Aorta (tissue), 5 donors: ENCODE data around the gene NELL1. TPM values are rescaled to one million over a fixed set of nuclear protein-coding genes. Genes with fewer than 3 reads are reported as not detected.

Experiments used
- ATAC-seq: fragments of 200-7000 bp; cut with Tn5 transposase; one replicate; pipeline ENCODE4 v1.9.1; 2022; ENCODE audit warnings: moderate library complexity; ENCODE audit not compliant: low FRiP score
- DNase-seq, 2 donors: peaks; one replicate each; pipeline ENCODE4 v3.0.0-alpha.2; 2020
- H3K27ac ChIP-seq, 2 donors: one replicate each; pipeline ENCODE4 v1.5.1; 2013; ENCODE audit warnings: low read length in 2 of 2, mild to moderate bottlenecking in 2 of 2, moderate library complexity in 2 of 2, control low read depth in 1 of 2, inconsistent platforms in 1 of 2, low read depth in 1 of 2
- H3K27me3 ChIP-seq, 2 donors: one replicate each; pipeline ENCODE4 v1.6.1; 2013; ENCODE audit warnings: control low read depth in 1 of 2, low read length in 1 of 2, mild to moderate bottlenecking in 1 of 2, moderate library complexity in 1 of 2; ENCODE audit not compliant: insufficient read depth in 2 of 2, control insufficient read depth in 1 of 2
- H3K36me3 ChIP-seq, 2 donors: one replicate each; pipeline ENCODE4 v1.6.1; 2013; ENCODE audit warnings: control low read depth in 1 of 2, low read length in 1 of 2, mild to moderate bottlenecking in 1 of 2; ENCODE audit not compliant: insufficient read depth in 2 of 2, control insufficient read depth in 1 of 2
- H3K4me1 ChIP-seq, 2 donors: one replicate each; pipeline ENCODE4 v1.6.1; 2013; ENCODE audit warnings: low read length in 2 of 2, control low read depth in 1 of 2, mild to moderate bottlenecking in 1 of 2, moderate library complexity in 1 of 2; ENCODE audit not compliant: insufficient read depth in 2 of 2, control insufficient read depth in 1 of 2
- H3K4me3 ChIP-seq, 2 donors: one replicate each; pipeline ENCODE4 v1.5.1; 2013; ENCODE audit warnings: low read length in 2 of 2, control low read depth in 1 of 2, mild to moderate bottlenecking in 1 of 2
- H3K9me3 ChIP-seq: one replicate; pipeline ENCODE4 v1.6.1; 2013; ENCODE audit warnings: mild to moderate bottlenecking, low read length; ENCODE audit not compliant: control insufficient read depth
- WGBS, 2 donors: extraction: QIAGEN DNeasy Blood & Tissue Kit; methylation state at CpG; one replicate each; pipeline ENCODE4 v1.1.7; 2013; 5-methylcytosine and 5-hydroxymethylcytosine counted together
- intact Hi-C, 2 donors: fragments of 100-400 bp; cut with DNase I; formaldehyde crosslinking; loops; one replicate each; pipeline versions ENCODE4 v1.14.2 to v1.15.0; 2022
- polyA plus RNA-seq, 2 donors: library from polyadenylated mRNA; stranded (reverse); fragments of 200-250 nt; gene quantifications; one replicate each; pipeline ENCODE4 v1.2.3, GENCODE V29; 2013
- total RNA-seq, 2 donors: library from RNA; stranded (reverse); fragmentation: NEBNext Ultra II Directional; extraction: Animal tissue kit (Norgen Biotek cat#: 25700); gene quantifications; one replicate each; pipeline ENCODE4 v1.2.1, GENCODE V29; 2021
- donor health status: healthy with polysubstance abuse.
- donor health status: Bipolar disorder and iron deficiency.
- donor health status: DM: no; HTN: no; CAD: no.
- donor health status: DM: no; HTN: no; CAD: no.
- donor health status: DM: yes; HTN: yes; CAD: no.

NELL1 gene
- total and polyA plus RNA-seq, 4 donors = 0.88 TPM; not detected in 3

- Histone ChIP-seq H3K4me3 (no peak overlapping the region), H3K27ac (no peak overlapping the region), H3K36me3 (no peaks in the 10 kb centered on the region), H3K27me3 (no peaks in the 10 kb centered on the region), H3K9me3 (no peaks in the 10 kb centered on the region), H3K4me1 (no peaks in the 10 kb centered on the region)
- DNase-seq = no peak
- no peak for ATAC-seq
- intact Hi-C loops = no loop called here
Observed at GRCh38 chr11:20876738-20877137, 207.4 kb downstream of the NELL1 start.

GRCh38 chr11:20880094-20880493, 210.7 kb downstream of the NELL1 start:
- Histone ChIP-seq H3K36me3 (no peaks in the 10 kb centered on the region), H3K9me3 (peaks cover 2% of the 10 kb centered on the region), H3K27ac (no peak overlapping the region), H3K4me1 (no peaks in the 10 kb centered on the region), H3K27me3 (no peaks in the 10 kb centered on the region), H3K4me3 (no peak overlapping the region)
- intact Hi-C loops = no loop called here
- ATAC-seq = no peak
- 33 to 78% methylated on average over 1 of the region's 1 CpG for WGBS, 2 donors
- no peak for DNase-seq

GRCh38 chr11:20881328-20882079, 212.1 kb downstream of the NELL1 start:
- ATAC-seq = no peak
- WGBS, 2 donors = 35 to 39% methylated on average over 5 of the region's 5 CpGs
- H3K4me1 ChIP-seq = no peaks in the 10 kb centered on the region

DNA sequence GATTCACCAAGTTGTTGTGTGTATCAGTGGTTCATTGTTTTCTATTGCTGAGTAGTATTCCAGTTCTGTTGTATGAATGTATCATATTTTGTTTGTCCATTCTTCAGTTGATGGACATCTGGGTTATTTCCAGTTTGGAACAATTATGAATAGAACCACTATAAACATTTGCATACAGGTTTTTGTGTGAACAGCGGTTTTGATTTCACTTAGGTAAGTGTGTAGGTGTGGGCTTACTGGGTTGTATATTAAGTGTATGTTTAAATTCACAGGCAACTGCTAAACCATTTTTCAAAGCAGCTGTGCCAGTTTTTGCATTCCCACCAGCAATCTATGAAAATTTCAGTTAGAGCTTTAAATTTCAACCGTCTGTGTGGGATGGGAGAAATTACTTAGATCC, 217.8 kb downstream of the NELL1 start:
- Histone ChIP-seq H3K36me3 (no peaks in the 10 kb centered on the region), H3K4me1 (no peaks in the 10 kb centered on the region), H3K9me3 (peaks cover 2% of the 10 kb centered on the region), H3K4me3 (no peak overlapping the region), H3K27me3 (no peaks in the 10 kb centered on the region), H3K27ac (no peak overlapping the region)
- intact Hi-C loops = no loop called here
- ATAC-seq (no peak), DNase-seq (no peak)
- 65 to 70% methylated on average over 2 of the region's 2 CpGs for WGBS, 2 donors

More at GRCh38 chr11:20881328-20882079, 212.1 kb downstream of the NELL1 start:
- Histone ChIP-seq H3K36me3 (no peaks in the 10 kb centered on the region), H3K4me3 (no peak overlapping the region), H3K27me3 (no peaks in the 10 kb centered on the region), H3K27ac (no peak overlapping the region), H3K9me3 (peaks cover 2% of the 10 kb centered on the region)
- no peak for DNase-seq
- intact Hi-C loops = no loop called here

DNA sequence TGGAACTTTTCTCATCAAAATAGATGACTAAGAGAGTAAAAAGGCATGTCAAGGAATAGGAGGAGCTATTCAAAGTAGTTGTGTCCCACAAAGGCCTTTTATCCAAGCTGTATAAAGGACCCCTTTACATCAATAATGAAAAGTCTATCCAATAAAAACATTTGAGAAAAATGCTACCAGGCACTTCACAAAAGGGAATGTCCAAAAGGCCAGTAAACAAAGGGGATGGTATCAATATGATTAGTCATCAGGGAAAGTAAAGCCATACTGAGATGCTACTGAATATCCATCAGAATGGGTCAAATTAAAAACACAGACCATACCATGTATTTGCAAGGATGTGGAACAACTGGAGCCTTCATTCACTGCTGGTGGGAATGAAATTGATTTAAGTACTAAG, 224.9 kb downstream of the NELL1 start:
- no peak overlapping the region for H3K4me3 ChIP-seq
- no peaks in the 10 kb centered on the region for H3K36me3 ChIP-seq
- DNase-seq (no peak), ATAC-seq (no peak)
- no peaks in the 10 kb centered on the region for H3K9me3 ChIP-seq
- no peaks in the 10 kb centered on the region for H3K27me3 ChIP-seq
- H3K27ac ChIP-seq = no peak overlapping the region
- no peaks in the 10 kb centered on the region for H3K4me1 ChIP-seq
- intact Hi-C loops = no loop called here

DNA sequence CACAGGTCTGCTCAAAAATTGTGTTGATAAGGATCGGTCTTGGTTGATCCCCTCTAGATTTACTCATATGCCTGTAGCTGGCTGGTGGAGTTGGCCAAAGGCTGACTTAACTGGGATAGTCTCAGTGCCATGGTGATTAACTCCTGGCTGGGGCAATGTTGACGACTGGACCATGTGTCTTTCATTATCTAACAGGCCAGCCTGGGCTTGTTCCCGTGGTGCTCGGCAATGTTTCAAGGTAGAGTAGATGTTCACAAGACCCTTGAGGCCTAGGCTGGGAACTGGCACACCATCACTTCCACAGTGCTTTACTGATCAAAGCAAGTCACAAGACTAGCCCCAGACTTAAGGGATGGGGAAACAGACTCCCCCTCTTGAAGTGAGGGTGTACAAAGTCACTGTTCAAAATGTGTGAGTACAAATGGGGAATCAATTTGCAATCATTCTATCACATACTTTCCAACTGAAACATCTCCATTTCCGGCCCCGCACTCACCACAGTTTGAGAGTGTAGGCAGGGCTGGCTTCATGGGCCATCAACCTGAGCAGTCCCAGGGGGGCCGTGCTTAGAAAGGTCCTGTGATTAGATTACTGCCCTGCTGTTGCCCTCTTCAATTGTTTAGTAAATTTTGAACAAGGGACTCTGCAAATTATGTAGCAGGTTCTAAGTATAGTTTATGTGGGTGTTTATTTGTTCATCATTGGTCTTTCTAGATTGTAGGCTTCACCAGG, 240.8 kb downstream of the NELL1 start:
- intact Hi-C loops = no loop called here
- Histone ChIP-seq H3K36me3 (no peaks in the 10 kb centered on the region), H3K9me3 (no peaks in the 10 kb centered on the region), H3K4me1 (no peaks in the 10 kb centered on the region), H3K27me3 (no peaks in the 10 kb centered on the region), H3K4me3 (no peak overlapping the region), H3K27ac (no peak overlapping the region)
- 74 to 75% methylated on average over 7 of the region's 7 CpGs for WGBS, 2 donors
- ATAC-seq (no peak), DNase-seq (no peak)

DNA sequence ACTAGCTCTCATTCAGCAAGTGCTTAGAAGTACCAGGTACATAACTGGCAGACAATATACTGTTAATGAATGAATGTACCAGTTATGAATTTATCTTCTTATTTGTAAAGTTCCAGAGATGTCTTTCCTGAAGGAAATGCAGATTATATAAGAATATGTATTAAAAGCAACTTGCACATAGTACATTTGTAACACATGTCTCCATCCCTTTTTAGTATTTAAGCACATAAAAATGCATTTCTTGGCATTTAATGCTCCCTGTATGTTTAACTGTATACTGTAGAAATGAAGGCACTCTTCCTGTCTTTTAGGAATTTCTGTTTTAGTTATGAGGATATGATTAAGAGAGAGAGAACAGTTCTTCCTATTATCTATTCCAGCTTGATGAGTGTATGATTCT, 241.3 kb downstream of the NELL1 start:
- intact Hi-C loops = no loop called here
- ATAC-seq = no peak
- no peaks in the 10 kb centered on the region for H3K9me3 ChIP-seq

GRCh38 chr11:20912065-20912821, 242.9 kb downstream of the NELL1 start:
- no peak for ATAC-seq
- Histone ChIP-seq H3K27me3 (no peaks in the 10 kb centered on the region), H3K36me3 (no peaks in the 10 kb centered on the region), H3K27ac (no peak overlapping the region), H3K4me3 (no peak overlapping the region), H3K4me1 (no peaks in the 10 kb centered on the region), H3K9me3 (no peaks in the 10 kb centered on the region)
- intact Hi-C loops = no loop called here
- WGBS, 2 donors = 26 to 31% methylated on average over 2 of the region's 2 CpGs
- DNase-seq = no peak

More for the DNA sequence above, 241.3 kb downstream of the NELL1 start:
- H3K4me1 ChIP-seq = no peaks in the 10 kb centered on the region
- H3K36me3 ChIP-seq = no peaks in the 10 kb centered on the region
- no peak overlapping the region for H3K27ac ChIP-seq
- H3K27me3 ChIP-seq = no peaks in the 10 kb centered on the region
- no peak for DNase-seq
- no peak overlapping the region for H3K4me3 ChIP-seq
